PFSK-1 (cell line): ENCODE results near the gene CNTNAP2.

Source experiments
- FOXP2 ChIP-seq: optimal IDR thresholded peaks from 2 replicates; pipeline ENCODE3; 2011; ENCODE audit warnings: borderline replicate concordance, control low read depth, inconsistent platforms; ENCODE audit not compliant: insufficient read depth; ENCODE audit errors: extremely low read length, extremely low read depth
- POLR2AphosphoS5 ChIP-seq: IDR thresholded peaks from 2 replicates; pipeline ENCODE4 v1.6.1; 2012; ENCODE audit warnings: low read depth, mild to moderate bottlenecking, control low read depth, low read length, moderate library complexity
- SIN3A ChIP-seq: IDR thresholded peaks from 2 replicates; pipeline ENCODE4 v1.6.1; 2012; ENCODE audit warnings: mild to moderate bottlenecking, low read length, moderate library complexity, borderline replicate concordance; ENCODE audit not compliant: insufficient read depth
- TAF1 ChIP-seq: IDR thresholded peaks from 2 replicates; pipeline ENCODE4 v1.6.1; 2012; ENCODE audit warnings: low read length, control low read depth, borderline replicate concordance; ENCODE audit not compliant: insufficient read depth
- TF ChIP-seq, protein P1 (sequence below), 2 experiments: IDR thresholded peaks; 2 replicates each; pipeline versions ENCODE4 v1.6.1 to v1.8.0; 2011 to 2012; ENCODE audit warnings: low read depth in 2 of 2, low read length in 2 of 2, control low read depth in 1 of 2, inconsistent platforms in 1 of 2, mild to moderate bottlenecking in 1 of 2, moderate library complexity in 1 of 2; ENCODE audit not compliant: insufficient read depth in 1 of 2

CNTNAP2 gene

DNA sequence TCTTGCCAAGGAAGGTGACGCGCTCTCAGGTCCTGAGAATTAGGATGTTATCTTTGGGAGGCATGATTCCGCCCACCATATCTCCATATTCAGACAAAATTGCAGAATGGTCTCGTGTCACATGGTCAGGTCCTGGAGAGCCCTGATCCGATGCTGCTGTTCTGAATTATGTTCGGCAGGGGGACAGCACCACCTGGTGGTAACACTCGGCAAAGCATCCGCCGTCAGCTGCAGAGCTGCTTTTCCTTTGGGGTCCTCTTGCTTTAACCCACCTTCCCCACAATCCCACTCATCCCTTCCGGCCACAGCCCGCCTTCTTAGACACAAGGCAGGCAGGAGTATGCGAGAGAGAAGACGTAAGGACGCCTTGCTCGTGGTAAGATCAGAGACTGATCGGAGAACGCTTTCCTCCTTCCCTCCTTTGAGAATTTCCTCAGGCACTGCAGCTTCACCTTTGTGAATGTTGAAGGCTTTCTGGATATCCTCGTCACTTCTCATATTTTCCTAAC, 2146.2 kb downstream of the CNTNAP2 start:
- TF ChIP-seq, protein P1, sequence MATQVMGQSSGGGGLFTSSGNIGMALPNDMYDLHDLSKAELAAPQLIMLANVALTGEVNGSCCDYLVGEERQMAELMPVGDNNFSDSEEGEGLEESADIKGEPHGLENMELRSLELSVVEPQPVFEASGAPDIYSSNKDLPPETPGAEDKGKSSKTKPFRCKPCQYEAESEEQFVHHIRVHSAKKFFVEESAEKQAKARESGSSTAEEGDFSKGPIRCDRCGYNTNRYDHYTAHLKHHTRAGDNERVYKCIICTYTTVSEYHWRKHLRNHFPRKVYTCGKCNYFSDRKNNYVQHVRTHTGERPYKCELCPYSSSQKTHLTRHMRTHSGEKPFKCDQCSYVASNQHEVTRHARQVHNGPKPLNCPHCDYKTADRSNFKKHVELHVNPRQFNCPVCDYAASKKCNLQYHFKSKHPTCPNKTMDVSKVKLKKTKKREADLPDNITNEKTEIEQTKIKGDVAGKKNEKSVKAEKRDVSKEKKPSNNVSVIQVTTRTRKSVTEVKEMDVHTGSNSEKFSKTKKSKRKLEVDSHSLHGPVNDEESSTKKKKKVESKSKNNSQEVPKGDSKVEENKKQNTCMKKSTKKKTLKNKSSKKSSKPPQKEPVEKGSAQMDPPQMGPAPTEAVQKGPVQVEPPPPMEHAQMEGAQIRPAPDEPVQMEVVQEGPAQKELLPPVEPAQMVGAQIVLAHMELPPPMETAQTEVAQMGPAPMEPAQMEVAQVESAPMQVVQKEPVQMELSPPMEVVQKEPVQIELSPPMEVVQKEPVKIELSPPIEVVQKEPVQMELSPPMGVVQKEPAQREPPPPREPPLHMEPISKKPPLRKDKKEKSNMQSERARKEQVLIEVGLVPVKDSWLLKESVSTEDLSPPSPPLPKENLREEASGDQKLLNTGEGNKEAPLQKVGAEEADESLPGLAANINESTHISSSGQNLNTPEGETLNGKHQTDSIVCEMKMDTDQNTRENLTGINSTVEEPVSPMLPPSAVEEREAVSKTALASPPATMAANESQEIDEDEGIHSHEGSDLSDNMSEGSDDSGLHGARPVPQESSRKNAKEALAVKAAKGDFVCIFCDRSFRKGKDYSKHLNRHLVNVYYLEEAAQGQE (IDR thresholded peaks at IDR 0.05; ENCODE audit: insufficient read depth in 1 of 2, low read depth in 2 of 2, low read length in 2 of 2): no peak
- no peak for TF ChIP-seq SIN3A
- no peak for TF ChIP-seq FOXP2
- TF ChIP-seq POLR2AphosphoS5: no peak
- no peak for TF ChIP-seq TAF1

GRCh38 chr7:148264933-148265557, 2148.4 kb downstream of the CNTNAP2 start:
- no peak for TF ChIP-seq FOXP2
- TF ChIP-seq POLR2AphosphoS5: no peak
- no peak for TF ChIP-seq TAF1
- TF ChIP-seq, protein P1 (IDR thresholded peaks at IDR 0.05; ENCODE audit: insufficient read depth in 1 of 2, low read depth in 2 of 2, low read length in 2 of 2): no peak
- TF ChIP-seq SIN3A: no peak

DNA sequence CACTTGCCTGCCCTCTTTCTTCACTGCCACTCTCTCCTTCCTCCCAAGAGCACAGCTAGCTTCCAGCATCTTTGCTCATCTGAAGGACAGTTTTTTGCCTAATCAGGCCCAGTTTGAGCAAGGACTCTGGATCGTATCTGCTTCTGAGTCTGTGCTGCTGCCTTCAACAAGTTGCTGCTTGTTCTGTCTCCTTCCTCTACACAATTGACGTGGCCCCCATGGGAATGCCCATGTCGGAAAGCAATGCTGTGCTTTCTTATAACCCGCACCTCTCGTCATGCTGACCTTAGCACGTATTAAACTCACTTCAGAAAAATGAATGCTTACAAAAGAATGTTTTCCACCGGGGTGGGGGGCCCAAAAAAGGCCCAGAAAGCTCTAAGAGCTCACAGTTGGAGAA, 2149.3 kb downstream of the CNTNAP2 start:
- TF ChIP-seq POLR2AphosphoS5: no peak

- TF ChIP-seq FOXP2 (no peak), POLR2AphosphoS5 (no peak), SIN3A (no peak), TAF1 (no peak)
- TF ChIP-seq, protein P1 (IDR thresholded peaks at IDR 0.05; ENCODE audit: insufficient read depth in 1 of 2, low read depth in 2 of 2, low read length in 2 of 2): no peak
These were observed 2150.2 kb downstream of the CNTNAP2 start for GRCh38 chr7:148266795-148267194.

DNA sequence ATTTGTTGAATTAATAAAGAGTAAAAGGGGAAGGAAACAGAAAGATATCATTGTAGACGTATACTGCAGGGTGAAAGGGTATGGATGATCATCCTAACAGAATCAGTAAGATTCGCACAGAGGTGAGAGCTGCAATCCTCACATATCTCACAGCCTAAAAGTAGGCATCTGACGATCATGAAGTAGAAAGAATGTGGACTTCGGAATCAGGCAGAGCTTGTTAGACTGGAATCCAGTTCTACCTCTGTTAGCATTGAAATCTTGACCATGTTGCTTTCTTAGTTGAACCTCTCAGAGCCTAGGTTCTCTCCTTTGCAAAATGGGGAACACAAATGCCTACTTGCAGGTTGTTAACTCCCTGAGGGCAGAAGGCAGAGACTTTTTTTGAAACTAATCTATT, 2154.0 kb downstream of the CNTNAP2 start:
- TF ChIP-seq SIN3A: no peak
- TF ChIP-seq, protein P1 (IDR thresholded peaks at IDR 0.05; ENCODE audit: insufficient read depth in 1 of 2, low read depth in 2 of 2, low read length in 2 of 2): no peak
- TF ChIP-seq FOXP2: no peak
- no peak for TF ChIP-seq TAF1
- no peak for TF ChIP-seq POLR2AphosphoS5
